ENCODE data around the gene ATP1B3.
"Not testable (repeated sequence)": the region's sequence is repeated elsewhere in the genome, so short reads cannot be mapped to it uniquely, and the experiment has no call there.

Gene ATP1B3

GRCh38 chr3:141898908-141899307 is 22.5 kb downstream of the ATP1B3 start:
- DNase-seq (ENCODE audit: low read depth in 1 of 2, low spot score in 1 of 2): no peak
- in situ Hi-C loops (cut with HindIII; ENCODE audit: low pct_unique_long_range_greater_than_20kb, low sequenced_read_pairs): no loop called here
- no peak for TF ChIP-seq JUND (IDR thresholded peaks at IDR 0.05; ENCODE audit: low read depth)

DNA sequence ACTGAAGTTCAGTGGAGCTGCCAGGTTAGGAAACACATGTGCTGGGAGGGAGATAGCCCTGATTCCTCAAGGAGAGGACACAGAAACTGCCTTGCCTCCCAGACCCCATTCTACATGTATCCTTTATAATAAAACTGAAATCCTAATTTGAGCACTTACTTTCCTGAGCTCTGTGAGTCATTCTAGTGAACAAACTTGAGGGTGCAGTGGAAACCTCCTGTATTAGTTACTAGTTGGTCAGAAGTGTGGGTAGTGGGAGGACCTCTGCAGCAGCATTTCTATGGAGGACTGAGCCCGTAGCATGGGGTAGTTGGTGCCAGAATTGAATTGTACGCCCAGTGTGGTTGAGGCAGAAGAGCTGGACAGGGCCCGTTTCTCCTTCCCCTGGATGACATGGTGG is 23.9 kb downstream of the ATP1B3 start:
- no peak for DNase-seq (ENCODE audit: low read depth in 1 of 2, low spot score in 1 of 2)
- no peak for TF ChIP-seq JUND (IDR thresholded peaks at IDR 0.05; ENCODE audit: low read depth)
- in situ Hi-C loops (cut with HindIII; ENCODE audit: low pct_unique_long_range_greater_than_20kb, low sequenced_read_pairs): no loop called here

GRCh38 chr3:141901914-141902313 is 25.5 kb downstream of the ATP1B3 start:
- in situ Hi-C loops (cut with HindIII; ENCODE audit: low pct_unique_long_range_greater_than_20kb, low sequenced_read_pairs): no loop called here
- TF ChIP-seq JUND (IDR thresholded peaks at IDR 0.05; ENCODE audit: low read depth): no peak
- DNase-seq (ENCODE audit: low read depth in 1 of 2, low spot score in 1 of 2): no peak

- DNase-seq (ENCODE audit: low read depth in 1 of 2, low spot score in 1 of 2): no peak
- in situ Hi-C loops (cut with HindIII; ENCODE audit: low pct_unique_long_range_greater_than_20kb, low sequenced_read_pairs): no loop called here
- TF ChIP-seq JUND (IDR thresholded peaks at IDR 0.05; ENCODE audit: low read depth): no peak
These were observed 27.8 kb downstream of the ATP1B3 start for GRCh38 chr3:141904203-141904602.

GRCh38 chr3:141905129-141905528 is 28.7 kb downstream of the ATP1B3 start:
- no peak for TF ChIP-seq JUND (IDR thresholded peaks at IDR 0.05; ENCODE audit: low read depth)
- in situ Hi-C loops (cut with HindIII; ENCODE audit: low pct_unique_long_range_greater_than_20kb, low sequenced_read_pairs): no loop called here

GRCh38 chr3:141909408-141909807 is 33.0 kb downstream of the ATP1B3 start:
- no peak for DNase-seq (ENCODE audit: low read depth in 1 of 2, low spot score in 1 of 2)
- in situ Hi-C loops (cut with HindIII; ENCODE audit: low pct_unique_long_range_greater_than_20kb, low sequenced_read_pairs): no loop called here
- TF ChIP-seq JUND (IDR thresholded peaks at IDR 0.05; ENCODE audit: low read depth): no peak

More at GRCh38 chr3:141905129-141905528, 28.7 kb downstream of the ATP1B3 start:
- DNase-seq (ENCODE audit: low read depth in 1 of 2, low spot score in 1 of 2): no peak

DNA sequence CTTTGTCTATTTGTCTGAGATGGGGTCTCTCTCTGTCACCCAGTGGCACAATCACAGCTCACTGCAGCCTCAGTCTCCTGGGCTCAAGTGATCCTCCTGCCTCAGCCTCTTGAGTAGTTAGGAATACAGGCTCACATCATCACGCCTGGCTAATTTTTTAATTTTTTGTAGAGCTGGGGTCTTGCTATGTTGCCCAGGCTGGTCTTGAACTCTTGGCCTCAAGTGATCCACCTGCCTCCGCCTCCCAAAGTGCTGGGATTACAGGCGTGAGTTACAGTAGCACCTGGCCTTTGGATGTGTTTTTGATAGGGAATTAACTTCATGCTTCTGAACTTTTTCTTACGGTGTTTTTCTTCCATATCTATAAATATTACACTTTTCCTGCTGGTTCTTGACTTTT is 33.5 kb downstream of the ATP1B3 start:
- in situ Hi-C loops (cut with HindIII; ENCODE audit: low pct_unique_long_range_greater_than_20kb, low sequenced_read_pairs); DNase-seq (ENCODE audit: low read depth in 1 of 2, low spot score in 1 of 2): not testable (repeated sequence)

DNA sequence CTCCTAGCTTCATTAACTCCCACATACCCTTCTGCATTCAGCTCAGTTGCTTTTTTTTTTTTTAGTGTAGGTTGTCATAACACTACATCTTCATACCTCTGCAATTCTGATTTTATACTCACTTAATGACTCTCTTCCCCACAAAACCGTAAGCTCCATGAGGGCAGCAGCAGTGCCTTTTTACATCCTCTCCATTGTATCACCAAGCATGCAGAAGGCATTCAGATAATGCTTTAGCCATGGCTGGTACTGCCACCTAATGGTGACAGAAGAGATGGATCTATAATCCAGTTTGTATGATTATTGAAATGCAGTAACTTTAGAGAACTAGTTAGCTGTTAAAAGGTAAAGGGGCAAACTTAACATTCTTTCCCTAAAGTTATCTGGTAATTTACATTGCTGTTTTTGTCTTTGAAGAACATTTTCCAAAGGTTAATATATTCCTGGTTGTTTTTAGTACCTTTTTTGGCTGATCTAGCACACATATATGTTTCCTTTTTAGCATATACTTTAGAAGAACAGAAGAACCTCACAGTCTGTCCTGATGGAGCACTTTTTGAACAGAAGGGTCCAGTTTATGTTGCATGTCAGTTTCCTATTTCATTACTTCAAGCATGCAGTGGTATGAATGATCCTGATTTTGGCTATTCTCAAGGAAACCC is 36.8 kb downstream of the ATP1B3 start:
- in situ Hi-C loops (cut with HindIII; ENCODE audit: low pct_unique_long_range_greater_than_20kb, low sequenced_read_pairs): no loop called here
- no peak for TF ChIP-seq JUND (IDR thresholded peaks at IDR 0.05; ENCODE audit: low read depth)
- DNase-seq (ENCODE audit: low read depth in 1 of 2, low spot score in 1 of 2): peak; percentile 61 to 82

GRCh38 chr3:141914311-141914710 is 37.9 kb downstream of the ATP1B3 start:
- DNase-seq (ENCODE audit: low read depth in 1 of 2, low spot score in 1 of 2): no peak
- no peak for TF ChIP-seq JUND (IDR thresholded peaks at IDR 0.05; ENCODE audit: low read depth)
- in situ Hi-C loops (cut with HindIII; ENCODE audit: low pct_unique_long_range_greater_than_20kb, low sequenced_read_pairs): no loop called here

- in situ Hi-C loops (cut with HindIII; ENCODE audit: low pct_unique_long_range_greater_than_20kb, low sequenced_read_pairs): no loop called here
- no peak for DNase-seq (ENCODE audit: low read depth in 1 of 2, low spot score in 1 of 2)
- no peak for TF ChIP-seq JUND (IDR thresholded peaks at IDR 0.05; ENCODE audit: low read depth)
These were observed 38.6 kb downstream of the ATP1B3 start for GRCh38 chr3:141915016-141915415.

GRCh38 chr3:141915766-141916165 is 39.3 kb downstream of the ATP1B3 start:
- DNase-seq (ENCODE audit: low read depth in 1 of 2, low spot score in 1 of 2): no peak
- no peak for TF ChIP-seq JUND (IDR thresholded peaks at IDR 0.05; ENCODE audit: low read depth)
- in situ Hi-C loops (cut with HindIII; ENCODE audit: low pct_unique_long_range_greater_than_20kb, low sequenced_read_pairs): no loop called here

- TF ChIP-seq JUND (IDR thresholded peaks at IDR 0.05; ENCODE audit: low read depth): no peak
- no peak for DNase-seq (ENCODE audit: low read depth in 1 of 2, low spot score in 1 of 2)
- in situ Hi-C loops (cut with HindIII; ENCODE audit: low pct_unique_long_range_greater_than_20kb, low sequenced_read_pairs): no loop called here
These were observed 44.3 kb downstream of the ATP1B3 start for GRCh38 chr3:141920701-141921100.

DNA sequence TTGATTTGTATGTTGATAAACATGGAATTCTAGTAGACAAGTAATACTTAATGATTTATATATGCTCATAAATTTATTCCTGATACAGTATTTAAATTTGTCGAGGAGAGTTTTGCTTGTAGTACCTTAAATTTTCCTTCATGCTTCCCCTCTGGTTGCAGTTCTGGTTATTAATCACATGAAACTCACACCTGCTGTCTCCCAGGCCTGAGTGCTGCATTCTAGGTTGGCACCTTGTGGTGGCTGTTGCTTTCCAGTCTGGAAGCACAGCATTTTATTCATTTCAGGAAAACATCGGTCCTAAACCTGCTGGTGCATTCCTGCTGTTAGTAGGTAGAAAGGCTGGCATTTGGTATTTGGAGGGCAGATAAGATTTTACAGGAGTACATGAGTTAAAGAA is 44.9 kb downstream of the ATP1B3 start:
- DNase-seq (ENCODE audit: low read depth in 1 of 2, low spot score in 1 of 2): no peak
- TF ChIP-seq JUND (IDR thresholded peaks at IDR 0.05; ENCODE audit: low read depth): no peak
- in situ Hi-C loops (cut with HindIII; ENCODE audit: low pct_unique_long_range_greater_than_20kb, low sequenced_read_pairs): no loop called here

GRCh38 chr3:141925677-141926076 is 49.2 kb downstream of the ATP1B3 start:
- in situ Hi-C loops (cut with HindIII; ENCODE audit: low pct_unique_long_range_greater_than_20kb, low sequenced_read_pairs); DNase-seq (ENCODE audit: low read depth in 1 of 2, low spot score in 1 of 2): not testable (repeated sequence)

Data from T47D (cell line).